HEK293 (cell line): ENCODE results near the gene LAMA1.

ENCODE experiments used
- CTCF ChIA-PET: fragments of 350-600 bp; formaldehyde crosslinking; extraction: SDS; loops from one replicate; lab custom pipeline; 2021; ENCODE audit warnings: antibody characterized with exemption; lab: Yijun Ruan, JAX
- POLR2A ChIA-PET: fragments of 300-600 bp; formaldehyde crosslinking; extraction: SDS; loops from one replicate; lab custom pipeline; 2020; ENCODE audit warnings: antibody characterized with exemption, inconsistent platforms; lab: Yijun Ruan, JAX
- H3K27ac ChIP-seq: fragments of 200-500 bp; sonication (Bioruptor generic); 2 replicates; pipeline ENCODE4 v1.5.1; 2014; ENCODE audit warnings: low read depth, low read length, control low read depth, inconsistent platforms; ENCODE audit errors: extremely low read depth
- H3K36me3 ChIP-seq, 2 experiments: fragments of 200-500 bp in 1 of 2; sonication (Bioruptor generic) in 1 of 2; 1 replicate in 1 of 2; 2 replicates in 1 of 2; pipeline ENCODE4 v1.5.1; 2014 to 2017; ENCODE audit warnings: inconsistent platforms in 2 of 2, low read length in 2 of 2; ENCODE audit not compliant: control insufficient read depth in 2 of 2, insufficient read depth in 1 of 2
- H3K4me1 ChIP-seq: fragments of 200-500 bp; sonication (Bioruptor generic); 2 replicates; pipeline ENCODE4 v1.5.1; 2014; ENCODE audit warnings: mild to moderate bottlenecking, low read length, inconsistent platforms; ENCODE audit not compliant: control insufficient read depth, insufficient read depth
- H3K4me3 ChIP-seq: 2 replicates; pipeline ENCODE4 v1.5.1; 2011; ENCODE audit warnings: low read depth, mild to moderate bottlenecking, control low read depth, low read length, moderate library complexity
- H3K9me3 ChIP-seq: fragments of 200-500 bp; sonication (Bioruptor generic); 2 replicates; pipeline ENCODE4 v1.5.1; 2014; ENCODE audit warnings: low read depth, low read length, inconsistent platforms; ENCODE audit not compliant: control insufficient read depth, insufficient read depth
- INSM2 ChIP-seq: fragments of 450-650 bp; formaldehyde crosslinking; IDR thresholded peaks from 2 replicates; pipeline ENCODE4 v1.5.1; 2016; ENCODE audit warnings: missing biosample characterization, missing genetic modification characterization
- PRDM10 ChIP-seq: fragments of 450-650 bp; formaldehyde crosslinking; IDR thresholded peaks from 2 replicates; pipeline ENCODE4 v1.5.1; 2016; ENCODE audit warnings: missing biosample characterization, missing genetic modification characterization
- REPIN1 ChIP-seq: fragments of 450-650 bp; formaldehyde crosslinking; IDR thresholded peaks from 2 replicates; pipeline ENCODE4 v1.5.1; 2017; ENCODE audit warnings: missing biosample characterization, missing genetic modification characterization, low read depth
- WT1 ChIP-seq: fragments of 450-650 bp; formaldehyde crosslinking; IDR thresholded peaks from 2 replicates; pipeline ENCODE4 v1.5.1; 2016; ENCODE audit warnings: missing biosample characterization, missing genetic modification characterization
- YY2 ChIP-seq: fragments of 450-650 bp; formaldehyde crosslinking; IDR thresholded peaks from 2 replicates; pipeline ENCODE4 v1.5.1; 2016; ENCODE audit warnings: missing biosample characterization, missing genetic modification characterization
- ZBTB17 ChIP-seq: fragments of 450-650 bp; formaldehyde crosslinking; IDR thresholded peaks from 2 replicates; pipeline ENCODE4 v1.5.1; 2016; ENCODE audit warnings: missing biosample characterization, missing genetic modification characterization
- ZFHX2 ChIP-seq: fragments of 450-650 bp; formaldehyde crosslinking; conservative IDR thresholded peaks from 2 replicates; pipeline ENCODE4 v1.5.1; 2016; ENCODE audit warnings: missing biosample characterization, missing genetic modification characterization
- ZNF2 ChIP-seq: fragments of 450-650 bp; formaldehyde crosslinking; IDR thresholded peaks from 2 replicates; pipeline ENCODE4 v1.5.1; 2016; ENCODE audit warnings: missing biosample characterization, missing genetic modification characterization
- ZNF292 ChIP-seq: fragments of 450-650 bp; formaldehyde crosslinking; IDR thresholded peaks from 2 replicates; pipeline ENCODE4 v1.5.1; 2016; ENCODE audit warnings: low read depth, missing biosample characterization, missing genetic modification characterization, borderline replicate concordance
- ZNF311 ChIP-seq: fragments of 450-650 bp; formaldehyde crosslinking; IDR thresholded peaks from 2 replicates; pipeline ENCODE4 v1.5.1; 2017; ENCODE audit warnings: missing biosample characterization, missing genetic modification characterization, borderline replicate concordance
- ZNF423 ChIP-seq: fragments of 450-650 bp; formaldehyde crosslinking; IDR thresholded peaks from 2 replicates; pipeline ENCODE4 v1.5.1; 2016; ENCODE audit warnings: missing biosample characterization, missing genetic modification characterization
- ZNF473 ChIP-seq: fragments of 450-650 bp; formaldehyde crosslinking; IDR thresholded peaks from 2 replicates; pipeline ENCODE4 v1.5.1; 2017; ENCODE audit warnings: missing biosample characterization, missing genetic modification characterization
- ZNF48 ChIP-seq: fragments of 450-650 bp; formaldehyde crosslinking; IDR thresholded peaks from 2 replicates; pipeline ENCODE4 v1.5.1; 2016; ENCODE audit warnings: missing biosample characterization, missing genetic modification characterization
- ZNF521 ChIP-seq: fragments of 450-650 bp; formaldehyde crosslinking; IDR thresholded peaks from 2 replicates; pipeline ENCODE4 v1.5.1; 2017; ENCODE audit warnings: missing biosample characterization, mild to moderate bottlenecking, missing genetic modification characterization
- ZNF549 ChIP-seq: fragments of 450-650 bp; IDR thresholded peaks from 2 replicates; pipeline ENCODE4 v1.5.1; 2018; ENCODE audit warnings: missing biosample characterization, missing genetic modification characterization, mild to moderate bottlenecking, inconsistent platforms, moderate library complexity
- ZNF626 ChIP-seq: fragments of 450-650 bp; sonication (Bioruptor Pico); formaldehyde crosslinking; IDR thresholded peaks from 2 replicates; pipeline ENCODE4 v1.5.1; 2018; ENCODE audit warnings: missing biosample characterization, missing genetic modification characterization, inconsistent platforms
- ZNF692 ChIP-seq: fragments of 450-650 bp; formaldehyde crosslinking; IDR thresholded peaks from 2 replicates; pipeline ENCODE4 v1.5.1; 2016; ENCODE audit warnings: missing biosample characterization, missing genetic modification characterization
- ZNF768 ChIP-seq: fragments of 450-650 bp; formaldehyde crosslinking; IDR thresholded peaks from 2 replicates; pipeline ENCODE4 v1.5.1; 2018; ENCODE audit warnings: missing biosample characterization, mild to moderate bottlenecking, missing genetic modification characterization
- ZNF791 ChIP-seq: fragments of 450-650 bp; formaldehyde crosslinking; IDR thresholded peaks from 2 replicates; pipeline ENCODE4 v1.5.1; 2016; ENCODE audit warnings: missing biosample characterization, missing genetic modification characterization
- ZNF843 ChIP-seq: fragments of 450-650 bp; formaldehyde crosslinking; IDR thresholded peaks from 2 replicates; pipeline ENCODE4 v1.5.1; 2016; ENCODE audit warnings: missing biosample characterization, missing genetic modification characterization
- ZSCAN16 ChIP-seq: fragments of 450-650 bp; formaldehyde crosslinking; IDR thresholded peaks from 2 replicates; pipeline ENCODE4 v1.5.1; 2016; ENCODE audit warnings: missing biosample characterization, missing genetic modification characterization
- TF ChIP-seq, protein P1 (sequence below): fragments of 450-650 bp; formaldehyde crosslinking; IDR thresholded peaks from 2 replicates; pipeline ENCODE4 v1.5.1; 2017; ENCODE audit warnings: missing biosample characterization, missing genetic modification characterization

The LAMA1 gene

DNA sequence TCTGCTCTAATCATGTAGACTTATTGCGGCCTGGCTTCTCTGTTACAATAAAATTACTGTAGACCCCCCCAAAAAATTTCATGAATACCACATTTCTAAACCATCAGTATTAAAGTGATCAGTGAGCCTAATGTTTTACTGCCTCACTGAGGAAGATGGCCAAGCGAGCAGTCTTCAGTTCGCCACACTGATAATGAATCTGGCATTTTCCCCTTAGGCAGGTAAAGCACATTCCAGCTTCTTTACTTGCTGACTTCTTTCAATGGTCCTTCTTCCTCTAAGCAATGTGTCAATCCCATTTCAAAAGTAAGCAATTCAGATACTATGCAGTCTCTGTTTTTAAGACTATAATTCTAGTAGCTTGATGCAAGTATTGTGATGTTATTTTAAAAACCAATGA lies 137.6 kb downstream of the LAMA1 start:
- no peak overlapping the region for H3K4me3 ChIP-seq
- TF ChIP-seq ZNF311 (tag by site-specific recombination) = no peak
- TF ChIP-seq ZBTB17 = no peak
- TF ChIP-seq ZNF292 (tag by site-specific recombination) = no peak
- POLR2A ChIA-PET = no interaction called here
- H3K9me3 ChIP-seq = no peaks in the 10 kb centered on the region
- H3K27ac ChIP-seq = no peak overlapping the region
- no peaks in the 10 kb centered on the region for H3K4me1 ChIP-seq
- CTCF ChIA-PET = interaction anchor here (1.3 kb wide), 1 partner anchor 60 kb away, joined by 6 read pairs; no protein-coding TSS in a partner anchor
- H3K36me3 ChIP-seq = peaks cover 0 to 5% of the 10 kb centered on the region in 2 experiments; a peak in 1 of 3 replicates

DNA sequence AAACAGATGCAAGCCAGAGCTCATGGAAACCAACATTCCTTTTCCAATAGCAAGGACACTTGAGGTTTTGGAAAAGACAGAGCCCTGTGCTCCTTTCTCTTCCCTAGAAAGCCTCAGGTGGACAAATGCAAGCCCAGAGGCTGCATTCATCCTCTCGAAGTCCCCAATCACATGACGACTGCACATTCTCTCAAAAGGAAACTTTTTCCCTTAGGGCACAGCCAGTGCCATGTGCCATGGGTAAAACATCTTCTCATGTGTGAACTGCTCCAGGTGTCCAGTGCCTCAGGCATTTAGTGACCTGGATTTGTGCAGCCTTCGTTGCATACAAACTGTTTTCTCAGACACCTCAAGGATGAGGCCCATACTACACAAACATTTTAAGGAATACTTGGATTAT lies 140.7 kb downstream of the LAMA1 start:
- Histone ChIP-seq H3K9me3 (no peaks in the 10 kb centered on the region), H3K27ac (no peak overlapping the region), H3K4me1 (no peaks in the 10 kb centered on the region), H3K4me3 (no peak overlapping the region), H3K36me3 (peaks cover 0 to 5% of the 10 kb centered on the region in 2 experiments; a peak in 1 of 3 replicates)
- ChIA-PET CTCF (no interaction called here), POLR2A (interaction anchor here (1.4 kb wide), 1 partner anchor 17 kb away, joined by 3 read pairs; no protein-coding TSS in a partner anchor)
- TF ChIP-seq YY2 (tag by site-specific recombination) (no peak), ZNF768 (no peak), WT1 (no peak), ZSCAN16 (tag by site-specific recombination) (no peak), PRDM10 (tag by site-specific recombination) (no peak), ZNF626 (tag by site-specific recombination) (no peak), ZNF473 (tag by site-specific recombination) (no peak), ZFHX2 (tag by site-specific recombination) (no peak), ZNF549 (no peak), ZNF843 (tag by site-specific recombination) (no peak), ZNF48 (tag by site-specific recombination) (no peak), ZNF692 (tag by site-specific recombination) (no peak), ZNF791 (tag by site-specific recombination) (no peak), ZNF311 (tag by site-specific recombination) (no peak), ZNF521 (tag by site-specific recombination) (no peak), INSM2 (tag by site-specific recombination) (no peak), ZNF423 (tag by site-specific recombination) (no peak), REPIN1 (tag by site-specific recombination) (no peak), ZNF2 (no peak)
- TF ChIP-seq, protein P1, sequence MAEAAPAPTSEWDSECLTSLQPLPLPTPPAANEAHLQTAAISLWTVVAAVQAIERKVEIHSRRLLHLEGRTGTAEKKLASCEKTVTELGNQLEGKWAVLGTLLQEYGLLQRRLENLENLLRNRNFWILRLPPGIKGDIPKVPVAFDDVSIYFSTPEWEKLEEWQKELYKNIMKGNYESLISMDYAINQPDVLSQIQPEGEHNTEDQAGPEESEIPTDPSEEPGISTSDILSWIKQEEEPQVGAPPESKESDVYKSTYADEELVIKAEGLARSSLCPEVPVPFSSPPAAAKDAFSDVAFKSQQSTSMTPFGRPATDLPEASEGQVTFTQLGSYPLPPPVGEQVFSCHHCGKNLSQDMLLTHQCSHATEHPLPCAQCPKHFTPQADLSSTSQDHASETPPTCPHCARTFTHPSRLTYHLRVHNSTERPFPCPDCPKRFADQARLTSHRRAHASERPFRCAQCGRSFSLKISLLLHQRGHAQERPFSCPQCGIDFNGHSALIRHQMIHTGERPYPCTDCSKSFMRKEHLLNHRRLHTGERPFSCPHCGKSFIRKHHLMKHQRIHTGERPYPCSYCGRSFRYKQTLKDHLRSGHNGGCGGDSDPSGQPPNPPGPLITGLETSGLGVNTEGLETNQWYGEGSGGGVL (tag by site-specific recombination) = no peak
